ENCODE data around the gene COL4A2. TPM values are rescaled to one million over a fixed set of nuclear protein-coding genes. Genes with fewer than 3 reads are reported as not detected.
"Not testable (repeated sequence)": the region's sequence is repeated elsewhere in the genome, so short reads cannot be mapped to it uniquely, and the experiment has no call there.

The COL4A2 gene
- polyA plus RNA-seq, 1 experiment = 886 TPM

- Histone ChIP-seq H3K27me3 (ENCODE audit: control insufficient read depth, insufficient read depth, low read length) (no peaks in the 10 kb centered on the region), H3K4me3 (ENCODE audit: low read depth, low read length) (no peak overlapping the region), H3K36me3 (ENCODE audit: control insufficient read depth, insufficient read depth, low read length) (peaks cover 2% of the 10 kb centered on the region; the same call in 1 of the 2 replicates)
- no peak for DNase-seq (ENCODE audit: low read depth)
- POLR2A ChIA-PET = no interaction called here
- CTCF ChIA-PET = interaction anchor here (0.6 kb wide), 1 partner anchor 14 kb away, joined by 3 read pairs; no protein-coding TSS in a partner anchor
- no peak for TF ChIP-seq CTCF (IDR thresholded peaks at IDR 0.05; ENCODE audit: insufficient read depth, low read depth, low read length)
Observed at GRCh38 chr13:110528371-110528770, 221.3 kb downstream of the COL4A2 start.

GRCh38 chr13:110528911-110529310 lies 221.8 kb downstream of the COL4A2 start:
- no peak for TF ChIP-seq CTCF (IDR thresholded peaks at IDR 0.05; ENCODE audit: insufficient read depth, low read depth, low read length)
- no peaks in the 10 kb centered on the region for H3K36me3 ChIP-seq (ENCODE audit: control insufficient read depth, insufficient read depth, low read length)
- ChIA-PET CTCF (no interaction called here), POLR2A (no interaction called here)
- no peak for DNase-seq (ENCODE audit: low read depth)
- no peak overlapping the region for H3K4me3 ChIP-seq (ENCODE audit: low read depth, low read length)
- no peaks in the 10 kb centered on the region for H3K27me3 ChIP-seq (ENCODE audit: control insufficient read depth, insufficient read depth, low read length)

- DNase-seq (ENCODE audit: low read depth) = no peak
- H3K27me3 ChIP-seq (ENCODE audit: control insufficient read depth, insufficient read depth, low read length) = no peaks in the 10 kb centered on the region
- CTCF ChIA-PET = interaction anchor here (0.7 kb wide), 1 partner anchor 298 kb away, joined by 3 read pairs; no protein-coding TSS in a partner anchor
- H3K36me3 ChIP-seq (ENCODE audit: control insufficient read depth, insufficient read depth, low read length) = no peaks in the 10 kb centered on the region
- POLR2A ChIA-PET = no interaction called here
- no peak for TF ChIP-seq CTCF (IDR thresholded peaks at IDR 0.05; ENCODE audit: insufficient read depth, low read depth, low read length)
- no peak overlapping the region for H3K4me3 ChIP-seq (ENCODE audit: low read depth, low read length)
Observed at GRCh38 chr13:110529522-110530311, 222.6 kb downstream of the COL4A2 start.

GRCh38 chr13:110531100-110531499 lies 224.0 kb downstream of the COL4A2 start:
- DNase-seq (ENCODE audit: low read depth) = no peak
- ChIA-PET CTCF (no interaction called here), POLR2A (no interaction called here)
- H3K4me3 ChIP-seq (ENCODE audit: low read depth, low read length) = no peak overlapping the region
- H3K36me3 ChIP-seq (ENCODE audit: control insufficient read depth, insufficient read depth, low read length) = no peaks in the 10 kb centered on the region
- TF ChIP-seq CTCF (IDR thresholded peaks at IDR 0.05; ENCODE audit: insufficient read depth, low read depth, low read length) = no peak
- H3K27me3 ChIP-seq (ENCODE audit: control insufficient read depth, insufficient read depth, low read length) = no peaks in the 10 kb centered on the region

- no peaks in the 10 kb centered on the region for H3K36me3 ChIP-seq (ENCODE audit: control insufficient read depth, insufficient read depth, low read length)
Observed at GRCh38 chr13:110531671-110532083, 224.6 kb downstream of the COL4A2 start.

GRCh38 chr13:110532258-110532657 lies 225.2 kb downstream of the COL4A2 start:
- H3K4me3 ChIP-seq (ENCODE audit: low read depth, low read length); H3K27me3 ChIP-seq (ENCODE audit: control insufficient read depth, insufficient read depth, low read length); DNase-seq (ENCODE audit: low read depth); H3K36me3 ChIP-seq (ENCODE audit: control insufficient read depth, insufficient read depth, low read length); POLR2A ChIA-PET: not testable (repeated sequence)
- CTCF ChIA-PET = interaction anchor here (0.8 to 1.0 kb wide), 2 partner anchors 10 to 17 kb away, joined by 4 to 5 read pairs; no protein-coding TSS in a partner anchor

More at GRCh38 chr13:110531671-110532083, 224.6 kb downstream of the COL4A2 start:
- Histone ChIP-seq H3K27me3 (ENCODE audit: control insufficient read depth, insufficient read depth, low read length) (no peaks in the 10 kb centered on the region), H3K4me3 (ENCODE audit: low read depth, low read length) (no peak overlapping the region)
- no peak for TF ChIP-seq CTCF (IDR thresholded peaks at IDR 0.05; ENCODE audit: insufficient read depth, low read depth, low read length)
- no peak for DNase-seq (ENCODE audit: low read depth)
- ChIA-PET CTCF (interaction anchor here (0.8 to 1.0 kb wide), 2 partner anchors 11 to 18 kb away, joined by 4 to 5 read pairs; no protein-coding TSS in a partner anchor), POLR2A (no interaction called here)
